CMK (cell line): ENCODE data around the gene DHX15.
"Not testable (repeated sequence)": the region's sequence is repeated elsewhere in the genome, so short reads cannot be mapped to it uniquely, and the experiment has no call there.

Experiments
- DNase-seq: peaks from one replicate; pipeline ENCODE4 v3.0.0-alpha.2; 2010; ENCODE audit warnings: low read depth

Gene DHX15

DNA sequence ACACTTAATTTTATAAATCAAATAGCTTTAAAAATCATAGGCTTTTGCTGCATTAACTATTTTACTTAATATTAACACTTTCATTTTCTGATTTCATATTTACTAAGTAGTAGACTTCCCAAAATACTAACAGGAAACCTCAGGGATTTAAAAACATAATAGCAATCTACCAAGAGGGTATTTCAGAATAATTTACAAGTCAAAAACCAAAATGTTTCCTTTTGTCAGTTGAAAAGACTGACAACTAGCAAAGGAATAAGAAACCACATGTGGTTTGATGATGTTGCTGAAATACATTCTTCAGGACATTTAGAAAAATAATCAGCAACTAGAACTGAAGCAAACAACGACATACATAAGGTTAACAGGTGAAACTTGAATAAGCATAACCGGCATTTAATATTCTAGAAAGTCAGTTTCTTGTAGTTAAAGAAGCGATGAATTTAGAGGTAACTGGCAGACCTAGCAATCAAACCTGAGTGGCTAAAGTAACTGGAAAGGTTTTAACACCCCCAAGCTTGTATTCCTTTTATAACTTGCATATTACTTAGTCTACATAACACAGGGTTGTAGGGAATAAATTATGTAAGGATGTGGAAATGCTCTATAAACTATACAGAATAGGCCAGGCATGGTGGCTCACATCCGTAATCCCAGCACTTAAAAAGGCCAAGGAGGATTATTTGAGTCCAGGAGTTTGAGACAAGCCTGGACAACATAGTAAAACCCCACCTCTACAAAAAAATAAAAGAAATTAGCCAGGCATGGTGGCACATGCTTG is 40.0 kb downstream of the DHX15 start:
- DNase-seq: no peak

DNA sequence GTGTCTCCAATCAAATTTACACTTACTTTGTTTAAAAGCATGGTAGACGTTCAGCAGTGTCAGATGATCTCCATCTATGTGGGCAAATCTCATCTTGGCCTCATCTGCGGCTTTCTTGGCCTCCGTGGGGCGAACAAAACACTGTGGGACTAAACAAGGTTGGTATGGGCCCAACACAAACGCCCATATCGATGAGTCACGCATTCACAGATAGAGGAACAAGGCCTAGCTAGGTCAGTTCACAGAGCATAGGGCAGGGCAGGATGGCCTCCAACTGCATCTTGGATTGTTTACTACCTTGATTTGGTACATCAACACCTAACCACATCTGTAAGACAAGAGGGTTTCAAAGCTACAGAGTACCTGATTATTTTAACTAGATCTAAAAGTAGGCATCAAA is 47.3 kb downstream of the DHX15 start:
- DNase-seq: no peak

DNA sequence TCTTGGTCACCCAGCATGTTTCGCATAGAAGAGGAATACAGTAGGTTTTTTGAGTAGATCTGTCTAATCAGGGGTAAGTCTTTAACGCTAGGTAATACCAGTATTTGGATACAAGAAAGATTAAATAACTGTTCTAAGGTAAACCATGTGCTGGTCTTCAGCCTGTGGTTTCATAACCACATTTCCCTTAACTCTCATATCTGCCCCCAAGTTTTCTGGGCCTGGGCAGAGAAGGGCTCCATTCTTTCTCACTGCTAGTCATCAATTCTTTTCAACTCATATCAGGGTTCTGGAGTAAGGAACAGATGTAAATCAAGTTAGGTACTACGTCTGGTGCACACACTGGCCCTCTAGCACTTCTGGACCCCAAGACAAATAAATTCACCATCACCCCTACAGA is 49.0 kb downstream of the DHX15 start:
- no peak for DNase-seq

DNA sequence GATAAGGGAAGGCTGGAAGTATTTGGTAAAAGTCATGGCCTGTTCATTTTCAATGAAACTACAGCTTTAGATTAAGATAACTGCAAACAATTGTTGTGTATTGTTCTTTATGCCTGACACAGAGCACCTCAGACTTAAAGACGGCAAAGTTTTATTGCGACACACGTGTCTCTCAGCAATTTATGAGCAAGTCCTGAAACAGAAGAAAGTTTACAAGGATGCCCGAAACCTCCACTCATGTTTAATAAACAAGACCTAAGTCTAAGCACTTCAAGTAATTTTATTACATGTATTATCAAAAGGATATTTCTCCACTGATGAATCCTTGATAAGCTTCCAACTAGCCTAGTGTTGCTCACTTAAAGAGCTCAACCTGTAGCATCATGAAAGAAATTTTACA is 51.0 kb downstream of the DHX15 start:
- no peak for DNase-seq

DNA sequence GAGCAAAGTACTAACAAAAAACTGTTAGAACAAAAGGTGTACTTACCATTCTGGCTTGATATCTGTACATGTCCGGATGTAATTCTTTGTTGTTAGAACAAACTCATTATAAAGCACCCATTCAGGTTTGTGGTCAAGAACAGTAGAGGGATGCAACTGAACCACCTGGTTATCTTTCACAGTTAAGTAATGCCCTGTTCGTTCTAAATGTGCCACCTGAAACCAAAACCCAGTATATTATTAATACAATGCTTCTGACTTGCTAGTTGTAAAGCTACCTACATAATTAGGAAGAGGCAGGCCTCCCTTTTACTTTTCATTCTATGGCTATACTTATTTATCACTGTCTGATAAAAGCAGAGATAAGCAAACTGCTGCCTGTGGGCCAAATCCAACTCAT is 54.8 kb downstream of the DHX15 start:
- no peak for DNase-seq

DNA sequence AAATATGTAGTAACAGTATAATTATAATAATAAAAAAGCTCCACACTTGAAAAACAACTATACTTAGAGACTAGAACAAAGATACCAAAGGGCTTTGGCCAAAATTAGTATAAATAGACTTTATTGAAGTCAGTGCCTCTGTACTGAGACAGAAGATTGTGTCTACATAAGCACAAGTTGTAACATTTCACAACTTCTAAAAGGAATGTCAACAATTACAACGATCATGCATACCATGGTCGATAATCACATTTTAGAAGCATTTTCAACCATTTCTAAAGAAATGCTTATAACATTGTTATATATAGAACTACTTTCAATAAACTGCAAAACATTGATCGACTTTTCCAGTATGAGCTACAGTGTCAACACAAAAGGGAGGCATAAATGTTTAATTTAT is 57.0 kb downstream of the DHX15 start:
- no peak for DNase-seq

DNA sequence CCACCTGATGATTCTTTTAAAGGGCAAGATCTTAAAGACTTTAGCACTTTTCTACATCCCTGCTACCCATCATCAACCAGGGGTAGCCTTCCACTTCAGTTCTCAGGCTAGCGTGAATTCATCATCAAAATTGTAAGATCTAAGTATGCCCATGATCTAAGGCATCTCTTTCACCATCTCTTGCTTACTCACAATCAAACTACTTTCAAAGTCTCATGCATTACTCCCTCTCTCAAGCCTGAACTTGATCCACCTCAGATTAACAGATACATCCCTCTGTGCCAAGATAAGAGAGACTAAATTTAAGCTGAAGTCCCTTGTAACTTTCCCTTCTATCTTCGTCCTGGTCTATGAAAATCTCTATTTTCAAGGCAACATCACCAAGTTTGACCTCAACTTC is 62.8 kb downstream of the DHX15 start:
- DNase-seq: no peak

DNA sequence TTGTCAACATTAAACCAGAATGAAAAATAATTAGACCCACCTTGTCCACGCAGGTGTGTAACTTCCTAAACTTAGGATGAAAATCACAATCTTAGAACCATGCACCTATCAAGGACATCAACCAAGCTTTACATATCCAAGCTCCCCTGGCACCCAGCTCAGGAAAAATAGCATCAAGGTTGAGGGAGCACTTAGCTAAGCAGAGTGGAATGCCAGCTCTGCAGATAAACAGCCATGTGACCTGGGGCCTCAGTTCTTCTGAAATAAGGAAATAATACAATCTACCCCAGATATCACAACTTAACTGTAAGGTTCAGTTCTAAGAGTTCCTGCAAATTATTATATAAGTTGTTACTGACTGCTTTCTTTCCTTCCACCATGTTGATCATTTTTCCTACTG is 64.7 kb downstream of the DHX15 start:
- no peak for DNase-seq

DNA sequence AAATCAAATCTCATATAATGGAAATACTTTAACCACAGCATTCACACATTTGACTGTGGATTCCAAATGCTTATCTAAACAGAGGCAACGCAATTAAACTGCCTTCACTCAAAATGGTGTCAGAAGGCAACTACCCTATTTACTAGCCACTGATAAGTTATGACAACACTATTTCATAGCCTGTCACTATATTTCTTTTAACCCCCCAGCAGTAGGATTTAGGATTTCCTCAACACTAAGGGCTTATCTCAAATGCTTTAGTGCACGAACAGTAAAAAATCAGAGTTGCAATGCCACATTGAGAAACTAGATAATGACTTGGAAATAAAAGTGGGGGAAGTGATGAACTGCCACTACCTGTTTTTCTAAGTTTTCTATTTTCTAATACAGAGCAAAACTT is 66.7 kb downstream of the DHX15 start:
- no peak for DNase-seq

DNA sequence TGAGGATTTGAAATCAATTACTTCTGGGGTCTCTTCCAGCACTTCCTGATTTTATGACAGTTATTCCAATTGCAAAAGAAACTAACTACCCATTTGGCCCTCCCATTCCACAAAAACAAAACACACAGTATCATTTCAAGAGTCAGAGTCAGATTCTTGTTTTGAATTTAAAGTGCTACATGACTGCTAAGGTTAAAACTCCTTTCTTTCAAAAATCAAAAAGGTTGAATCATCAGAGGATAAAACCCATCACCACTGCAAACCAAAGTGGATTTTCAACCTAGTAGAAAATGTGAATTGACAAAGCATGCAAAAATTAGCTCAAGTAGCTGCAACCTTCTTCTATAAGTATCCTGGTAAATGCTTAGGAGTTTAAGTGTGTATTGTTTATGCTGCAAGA is 67.4 kb downstream of the DHX15 start:
- no peak for DNase-seq

DNA sequence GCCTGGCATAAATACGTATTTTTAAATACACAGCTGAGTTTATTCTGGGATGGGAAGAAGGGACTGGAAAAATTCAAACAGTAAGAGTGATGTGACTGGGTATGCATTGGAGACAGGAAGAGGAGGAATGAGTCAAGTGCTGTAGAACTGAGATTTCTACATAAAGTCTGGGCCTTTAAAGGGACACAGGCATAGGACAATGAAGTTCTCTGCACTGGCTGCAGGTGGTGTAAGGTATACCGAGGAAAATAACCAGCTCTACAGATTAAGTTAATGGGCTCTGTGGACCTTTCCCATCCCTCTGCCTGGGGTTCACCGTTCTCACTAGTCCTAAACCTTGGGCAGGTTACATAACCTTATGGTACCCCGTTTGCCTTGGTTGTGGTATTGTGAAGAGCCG is 68.7 kb downstream of the DHX15 start:
- DNase-seq: no peak

DNA sequence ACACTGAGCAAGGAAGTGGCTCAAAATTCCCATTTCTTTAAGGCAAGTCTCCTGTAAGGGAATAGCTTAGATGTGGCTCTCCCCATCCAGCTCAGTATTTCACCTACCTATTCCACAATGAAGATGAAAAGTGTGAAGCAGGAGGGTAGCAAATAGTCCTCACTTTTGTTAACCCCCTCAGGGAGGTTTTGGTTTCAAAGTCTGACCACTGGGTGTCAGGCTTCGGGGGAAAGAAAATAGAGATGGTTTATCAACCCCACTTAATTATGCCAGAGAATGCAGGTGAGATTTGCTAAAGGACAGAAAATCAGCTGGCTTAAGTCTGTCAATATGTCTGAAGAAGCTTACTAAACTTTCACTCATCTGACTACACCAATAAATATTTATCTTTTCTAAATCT is 69.5 kb downstream of the DHX15 start:
- no peak for DNase-seq

DNA sequence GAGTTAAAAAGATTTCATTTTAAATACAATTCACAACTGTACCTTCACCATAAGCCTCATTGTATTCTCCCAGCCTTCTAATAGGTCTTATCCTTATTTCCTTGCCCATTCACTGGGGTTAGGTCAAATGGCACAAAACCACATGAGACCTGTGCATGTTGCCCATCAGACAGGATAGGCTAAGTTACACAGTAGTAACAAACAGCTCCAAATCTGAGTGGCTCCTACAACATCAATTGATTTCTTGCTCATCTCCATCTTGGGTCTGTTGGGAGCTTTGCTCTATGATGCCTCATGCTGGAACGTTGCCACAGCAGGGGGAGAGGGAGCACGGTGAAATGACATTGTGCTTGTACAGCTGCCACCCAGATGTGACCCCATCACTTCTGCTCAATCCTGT is 70.6 kb downstream of the DHX15 start:
- no peak for DNase-seq

DNA sequence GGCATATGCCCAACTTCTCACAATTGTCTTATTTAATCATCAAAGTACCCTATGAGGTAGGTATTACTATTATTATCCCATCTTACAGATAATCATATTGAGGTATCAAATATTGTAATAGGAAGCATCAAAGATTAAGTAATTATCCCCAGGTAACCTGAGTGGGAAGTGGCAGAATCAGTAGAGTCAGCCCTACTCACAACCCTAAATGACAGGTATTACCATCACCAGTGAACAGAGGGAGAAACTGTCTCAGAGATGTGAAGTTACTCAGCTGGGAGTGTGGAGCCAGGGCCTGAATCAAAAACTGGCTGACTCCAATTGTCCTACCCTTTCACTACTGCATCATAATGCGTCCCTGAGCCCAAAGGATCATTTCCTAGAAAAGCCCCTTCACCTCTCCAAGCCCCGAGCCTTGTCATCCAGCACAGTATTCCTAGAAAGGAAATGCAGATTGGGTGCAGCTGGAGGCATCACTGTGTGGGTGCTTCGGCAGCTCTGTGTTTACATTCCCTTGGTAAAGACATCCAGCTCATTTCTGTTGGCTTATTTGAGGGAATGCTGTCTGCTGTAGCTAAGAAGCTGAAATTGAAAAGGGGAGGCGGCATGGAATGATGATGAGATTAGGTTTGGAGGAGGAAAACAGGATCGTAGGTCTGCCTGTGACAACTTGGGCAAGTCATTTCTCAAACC is 72.8 kb downstream of the DHX15 start:
- no peak for DNase-seq

DNA sequence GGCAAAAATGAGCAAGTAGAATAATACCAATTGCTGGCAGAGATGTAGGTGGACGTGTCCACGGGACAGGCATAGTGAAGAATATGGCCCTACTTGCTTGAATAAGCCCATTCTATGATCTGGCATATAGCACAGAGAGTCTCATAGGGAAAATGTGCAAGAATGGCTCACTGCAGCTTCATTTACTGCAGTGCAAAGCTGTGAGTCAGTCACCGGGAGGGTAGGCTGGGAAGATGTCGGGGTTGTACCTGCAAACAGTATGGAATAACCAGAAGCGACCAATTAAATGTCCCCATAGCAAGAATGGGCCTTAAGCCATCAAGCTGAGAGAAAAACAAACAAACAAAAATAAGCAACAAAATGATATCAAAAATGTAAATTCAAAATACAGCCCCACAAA is 74.3 kb downstream of the DHX15 start:
- DNase-seq: no peak

DNA sequence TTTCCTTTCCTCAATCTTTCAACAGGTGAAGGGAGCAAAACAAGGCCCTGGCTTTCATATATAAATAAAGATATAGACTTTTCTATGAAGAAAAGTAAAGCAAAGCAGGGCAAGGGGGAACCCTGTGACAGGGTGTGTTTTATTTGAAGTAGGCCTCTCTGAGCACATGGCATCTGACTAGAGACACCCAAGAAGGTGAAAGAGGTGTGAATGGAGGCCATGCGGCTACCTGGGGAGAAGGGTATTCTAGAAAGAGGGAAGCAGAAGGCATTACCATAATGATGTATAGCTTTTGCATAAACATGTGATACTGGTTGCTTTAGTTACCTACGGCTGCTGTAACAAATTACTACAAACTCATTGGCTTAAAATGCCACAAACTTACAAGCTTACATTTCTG is 75.8 kb downstream of the DHX15 start:
- no peak for DNase-seq

DNA sequence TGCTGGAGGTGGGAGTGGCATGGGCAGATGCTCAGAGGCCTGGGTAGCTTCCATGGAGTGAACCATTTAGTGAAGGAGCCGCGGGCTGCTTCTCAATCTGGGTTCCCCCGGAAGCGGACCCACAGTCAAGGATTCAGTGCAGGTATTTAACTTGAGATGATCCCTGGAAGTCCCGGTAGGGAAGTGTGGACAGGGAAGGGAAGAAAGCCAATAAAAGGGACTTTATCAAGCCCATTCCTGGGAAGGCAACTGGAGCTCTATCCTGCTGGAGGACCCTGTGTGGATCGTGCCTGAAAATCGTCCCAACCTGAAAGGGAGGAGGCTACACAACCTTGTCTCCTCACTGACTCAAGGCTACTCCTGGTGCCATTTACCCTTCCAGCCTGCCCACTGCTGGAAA is 76.9 kb downstream of the DHX15 start:
- no peak for DNase-seq

DNA sequence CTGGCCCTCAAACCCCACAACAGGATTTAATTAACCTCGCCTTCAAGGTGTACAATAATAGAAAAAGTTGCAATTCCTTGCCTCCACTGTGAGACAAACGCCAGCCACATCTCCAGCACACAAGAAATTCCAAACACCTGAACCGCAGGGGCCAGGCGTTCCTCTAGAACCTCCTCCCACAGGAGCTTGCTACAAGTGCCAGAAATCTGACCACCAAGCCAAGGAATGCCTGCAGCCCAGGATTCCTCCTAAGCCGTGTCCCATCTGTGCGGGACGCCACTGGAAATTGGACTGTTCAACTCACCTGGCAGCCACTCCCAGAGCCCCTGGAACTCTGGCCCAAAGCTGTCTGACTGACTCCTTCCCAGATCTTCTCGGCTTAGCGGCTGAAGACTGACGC is 81.3 kb downstream of the DHX15 start:
- not testable (repeated sequence) for DNase-seq

DNA sequence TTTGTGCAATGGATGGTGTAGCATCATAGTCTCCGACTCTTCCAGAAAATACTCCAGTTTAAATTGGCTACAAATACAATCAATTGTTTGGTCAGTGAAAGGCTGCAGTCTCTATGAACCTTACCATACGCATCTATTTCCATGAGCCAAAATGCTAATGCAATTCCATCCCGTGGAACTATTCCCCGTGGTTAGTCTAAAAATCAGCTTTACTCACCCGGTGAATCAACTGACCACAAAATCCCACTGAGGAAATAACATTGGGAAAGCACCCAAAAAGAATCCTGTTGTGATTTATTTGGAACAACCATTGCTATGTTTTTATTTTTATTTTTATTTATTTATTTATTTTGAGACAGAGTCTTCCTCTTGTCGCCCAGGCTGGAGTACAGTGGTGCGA is 87.1 kb downstream of the DHX15 start:
- no peak for DNase-seq

DNA sequence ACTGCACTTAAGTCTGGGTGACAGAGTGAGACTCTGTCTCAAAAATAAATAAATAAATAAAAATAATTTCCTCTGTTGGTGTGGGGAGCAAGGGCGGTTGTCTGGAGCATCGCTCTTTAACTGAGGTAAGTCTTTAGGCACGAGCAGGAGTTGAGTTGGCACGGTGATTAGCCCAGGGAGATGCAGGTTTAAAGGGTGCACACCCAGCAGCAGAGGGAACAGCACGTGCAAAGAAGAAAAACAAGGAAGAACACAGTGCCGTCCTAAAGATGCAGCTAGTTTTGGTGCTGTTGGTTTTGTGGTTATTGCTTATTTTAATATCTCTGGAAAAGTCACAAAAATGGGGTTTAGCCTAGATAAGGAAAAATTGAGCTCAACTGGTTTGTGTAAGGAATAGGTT is 87.8 kb downstream of the DHX15 start:
- no peak for DNase-seq

DNA sequence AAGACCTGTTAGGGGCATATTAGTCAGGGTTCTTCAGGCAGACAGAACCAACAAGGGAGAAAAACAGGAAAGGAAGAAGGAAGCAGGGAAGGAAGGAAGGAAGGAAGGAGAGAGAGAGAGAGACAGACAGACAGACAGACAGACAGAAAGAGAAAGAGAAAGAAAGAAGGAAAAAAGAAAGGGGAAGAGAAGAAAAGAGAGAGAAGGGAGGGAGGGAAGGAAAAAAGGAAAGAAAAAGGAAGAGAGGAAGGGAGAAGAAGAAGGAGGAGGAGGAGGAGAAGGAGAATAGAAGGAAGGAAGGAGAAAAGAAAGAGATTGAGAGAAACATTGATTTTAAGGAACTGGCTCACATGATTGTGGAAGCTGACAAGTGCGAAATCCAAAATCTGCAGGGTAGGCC is 89.0 kb downstream of the DHX15 start:
- no peak for DNase-seq

DNA sequence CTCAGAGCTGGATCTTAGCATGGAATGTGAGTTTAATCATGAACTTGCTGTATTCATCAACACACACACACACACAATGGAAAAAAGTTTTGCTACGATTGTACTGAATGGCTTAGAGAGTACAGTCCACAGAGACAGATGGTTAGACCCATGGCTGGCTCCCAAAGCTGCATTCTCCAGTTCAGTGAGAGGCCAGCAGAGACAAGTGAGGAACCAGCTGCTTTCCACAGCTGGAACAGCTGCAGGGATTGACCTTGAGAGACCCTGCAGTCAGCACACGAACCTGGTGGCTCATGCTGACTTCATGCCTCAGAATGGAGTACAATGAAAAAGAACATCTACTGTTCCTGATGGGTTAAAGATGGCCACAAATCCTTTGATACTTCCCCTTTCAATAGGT is 94.5 kb downstream of the DHX15 start:
- no peak for DNase-seq

DNA sequence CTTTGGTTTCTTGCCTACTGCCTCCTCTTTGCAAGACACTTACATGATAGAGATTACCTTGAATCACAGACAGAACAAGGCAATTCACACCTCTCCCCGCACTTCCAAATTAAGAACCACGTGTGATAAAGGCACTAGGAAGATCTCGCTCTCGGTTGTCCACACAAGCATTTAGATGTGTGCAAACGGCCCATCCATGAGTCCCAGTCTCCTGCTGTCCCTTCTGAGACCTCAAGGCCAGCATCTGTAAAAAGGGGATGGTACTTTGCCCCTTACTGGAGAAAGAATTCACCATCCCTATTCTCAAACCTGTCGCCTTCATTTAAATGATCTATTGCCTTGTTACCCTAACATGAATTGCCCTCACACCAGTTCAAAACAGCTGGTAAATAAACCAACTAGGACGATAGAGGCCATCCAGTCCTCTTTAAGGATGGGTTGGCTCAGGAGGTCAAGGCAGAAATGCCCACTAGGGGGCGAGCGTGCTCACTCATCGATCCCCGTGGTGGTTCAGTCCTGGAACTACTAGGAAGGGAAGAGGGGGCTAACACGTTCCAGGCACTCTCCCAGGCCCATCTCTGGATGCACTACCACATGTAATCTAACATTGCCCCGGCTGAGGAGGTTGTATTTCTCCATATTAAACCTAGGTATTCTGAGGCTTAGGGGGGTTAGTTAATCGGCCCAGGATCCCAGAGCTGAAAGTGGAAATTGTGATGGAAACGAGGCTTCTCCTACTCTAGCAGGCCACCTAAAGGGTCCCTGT is 95.8 kb downstream of the DHX15 start:
- DNase-seq: peak; percentile 52
